ENCODE data around the gene NIN.

DNA sequence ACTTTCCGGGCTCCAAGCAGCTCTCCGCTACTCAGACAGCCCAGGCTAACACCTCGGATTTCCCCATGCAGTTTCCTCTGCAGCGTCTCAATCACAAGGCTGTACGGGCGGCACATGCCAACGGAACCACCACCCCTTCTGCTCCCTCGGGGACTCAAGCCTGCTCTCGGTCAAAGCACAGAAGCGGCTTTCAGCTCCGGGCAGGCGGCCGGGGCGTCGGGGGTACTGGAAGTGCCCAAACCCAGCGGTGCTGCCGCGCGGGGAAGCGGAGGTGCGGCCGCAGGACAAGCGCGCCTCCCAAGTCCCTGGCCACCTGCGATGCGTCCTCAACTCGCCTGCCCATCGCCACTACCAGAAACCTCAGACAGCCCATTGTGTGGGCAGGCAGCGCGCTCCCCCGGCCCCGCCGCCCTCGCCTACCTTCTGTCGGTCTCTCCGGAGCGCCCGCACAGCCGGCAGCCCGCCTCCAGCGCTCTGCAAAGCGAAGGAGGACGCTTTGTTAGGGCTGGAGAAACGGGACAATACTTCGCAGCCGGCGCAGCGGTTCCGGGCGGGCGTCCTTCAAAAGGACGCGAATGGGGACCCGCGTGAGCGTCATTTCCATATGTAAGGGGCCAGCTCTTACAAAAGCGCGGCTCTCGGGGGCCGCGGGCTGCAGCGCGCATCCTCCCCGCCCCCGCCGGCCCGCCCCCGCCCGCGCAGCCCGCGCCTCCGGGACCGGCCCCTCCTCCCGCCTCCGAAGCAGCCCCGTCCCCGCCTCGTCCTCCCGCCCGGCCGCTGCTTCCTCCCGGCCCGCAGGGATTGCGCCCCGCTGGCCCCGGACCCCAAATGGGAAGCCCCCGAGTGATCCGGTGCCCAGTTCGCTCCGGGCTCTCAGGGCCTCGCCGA is 674 bp downstream of the NIN start:
- TF ChIP-seq CTCF (IDR thresholded peaks at IDR 0.05) (no peak), POLR2A (IDR thresholded peaks at IDR 0.05) (no peak), EP300 (IDR thresholded peaks at IDR 0.05) (no peak)
